DOHH2 (cell line): ENCODE measurements around the gene DLST.
"Not testable (repeated sequence)": the region's sequence is repeated elsewhere in the genome, so short reads cannot be mapped to it uniquely, and the experiment has no call there.

Experiments used
- H3F3A ChIP-seq: fragments of 200-600 bp; sonication (generic), shearing (Covaris generic); 2 replicates; pipeline ENCODE4 v1.6.0; 2016; ENCODE audit warnings: antibody characterized with exemption, mild to moderate bottlenecking; ENCODE audit not compliant: control insufficient read depth, insufficient read depth
- H3K27ac ChIP-seq: fragments of 200-600 bp; sonication (generic); 2 replicates; pipeline ENCODE4 v1.5.1; 2014; ENCODE audit warnings: low read depth, mild to moderate bottlenecking, low read length, moderate library complexity
- H3K27me3 ChIP-seq: fragments of 200-600 bp; sonication (generic); 2 replicates; pipeline ENCODE4 v1.6.1; 2014; ENCODE audit warnings: mild to moderate bottlenecking, low read length, mixed read lengths; ENCODE audit not compliant: control insufficient read depth
- H3K36me3 ChIP-seq: fragments of 200-600 bp; sonication (generic); 2 replicates; pipeline ENCODE4 v1.6.1; 2014; ENCODE audit warnings: mild to moderate bottlenecking, low read length, moderate library complexity, mixed read lengths; ENCODE audit not compliant: control insufficient read depth
- H3K4me1 ChIP-seq: fragments of 200-600 bp; sonication (generic); 2 replicates; pipeline ENCODE4 v1.6.1; 2014; ENCODE audit warnings: mild to moderate bottlenecking, low read length, mixed read lengths; ENCODE audit not compliant: control insufficient read depth
- H3K4me2 ChIP-seq: fragments of 200-600 bp; sonication (generic); 2 replicates; pipeline ENCODE4 v1.6.0; 2014; ENCODE audit warnings: mild to moderate bottlenecking, low read length, moderate library complexity
- H3K4me3 ChIP-seq: fragments of 200-600 bp; sonication (generic); 2 replicates; pipeline ENCODE4 v1.5.1; 2014; ENCODE audit warnings: mild to moderate bottlenecking, low read length, mixed read lengths
- H3K79me2 ChIP-seq: fragments of 200-600 bp; sonication (generic); 2 replicates; pipeline ENCODE4 v1.6.1; 2014; ENCODE audit warnings: mild to moderate bottlenecking, low read length, mixed read lengths; ENCODE audit not compliant: control insufficient read depth
- H3K9me2 ChIP-seq: fragments of 200-600 bp; sonication (generic); replicated peaks from 2 replicates; pipeline ENCODE4 v1.6.1; 2014; ENCODE audit warnings: mild to moderate bottlenecking, low read length, mixed read lengths; ENCODE audit not compliant: control insufficient read depth
- H3K9me3 ChIP-seq: fragments of 200-600 bp; sonication (generic); 2 replicates; pipeline ENCODE4 v1.6.1; 2014; ENCODE audit warnings: antibody characterized with exemption, low read length, mixed read lengths; ENCODE audit not compliant: control insufficient read depth, insufficient read depth
- H4K20me1 ChIP-seq: fragments of 200-600 bp; sonication (generic); 2 replicates; pipeline ENCODE4 v1.6.0; 2014; ENCODE audit warnings: low read depth, mild to moderate bottlenecking, antibody characterized with exemption, low read length, moderate library complexity; ENCODE audit not compliant: control insufficient read depth, insufficient read depth
- EZH2phosphoT487 ChIP-seq: fragments of 200-600 bp; sonication (generic); IDR thresholded peaks from 2 replicates; pipeline ENCODE4 v1.6.1; 2017; ENCODE audit warnings: borderline replicate concordance, mild to moderate bottlenecking, antibody characterized with exemption, low read length, moderate library complexity, mixed read lengths
- TF ChIP-seq, protein P1 (sequence below): fragments of 200-600 bp; sonication (generic); IDR thresholded peaks from one replicate; pipeline ENCODE4 v1.5.1; 2014; ENCODE audit warnings: antibody characterized with exemption, mild to moderate bottlenecking, low read depth, low read length; ENCODE audit not compliant: poor library complexity, severe bottlenecking

DLST gene

DNA sequence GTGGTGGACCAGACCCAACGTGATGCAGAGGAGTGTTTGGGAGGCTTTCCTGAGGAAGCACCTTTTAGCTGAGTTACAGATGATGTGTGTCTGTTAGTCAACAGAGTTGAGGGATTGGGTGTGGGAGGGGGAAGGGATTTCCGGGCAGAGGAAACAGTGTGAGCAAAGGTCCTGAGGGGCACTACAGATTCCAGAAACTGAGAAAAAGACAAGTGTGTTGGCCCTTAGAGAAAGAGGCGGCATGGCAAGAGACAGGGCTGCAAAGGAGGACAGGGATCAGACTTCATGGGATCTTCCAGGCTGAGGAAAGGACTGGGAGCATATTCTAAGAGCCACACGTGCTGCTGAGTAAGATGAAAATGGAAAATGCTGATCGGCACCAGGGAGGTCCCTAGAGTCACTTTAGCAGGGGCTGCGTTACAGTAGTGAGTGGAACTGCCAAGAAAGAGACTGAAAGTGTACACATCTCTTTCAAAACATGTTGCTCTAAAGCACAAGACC is 50.7 kb downstream of the DLST start:
- H3K4me1 ChIP-seq: peaks cover 17% of the 10 kb centered on the region
- no peak for TF ChIP-seq EZH2phosphoT487
- TF ChIP-seq, protein P1, sequence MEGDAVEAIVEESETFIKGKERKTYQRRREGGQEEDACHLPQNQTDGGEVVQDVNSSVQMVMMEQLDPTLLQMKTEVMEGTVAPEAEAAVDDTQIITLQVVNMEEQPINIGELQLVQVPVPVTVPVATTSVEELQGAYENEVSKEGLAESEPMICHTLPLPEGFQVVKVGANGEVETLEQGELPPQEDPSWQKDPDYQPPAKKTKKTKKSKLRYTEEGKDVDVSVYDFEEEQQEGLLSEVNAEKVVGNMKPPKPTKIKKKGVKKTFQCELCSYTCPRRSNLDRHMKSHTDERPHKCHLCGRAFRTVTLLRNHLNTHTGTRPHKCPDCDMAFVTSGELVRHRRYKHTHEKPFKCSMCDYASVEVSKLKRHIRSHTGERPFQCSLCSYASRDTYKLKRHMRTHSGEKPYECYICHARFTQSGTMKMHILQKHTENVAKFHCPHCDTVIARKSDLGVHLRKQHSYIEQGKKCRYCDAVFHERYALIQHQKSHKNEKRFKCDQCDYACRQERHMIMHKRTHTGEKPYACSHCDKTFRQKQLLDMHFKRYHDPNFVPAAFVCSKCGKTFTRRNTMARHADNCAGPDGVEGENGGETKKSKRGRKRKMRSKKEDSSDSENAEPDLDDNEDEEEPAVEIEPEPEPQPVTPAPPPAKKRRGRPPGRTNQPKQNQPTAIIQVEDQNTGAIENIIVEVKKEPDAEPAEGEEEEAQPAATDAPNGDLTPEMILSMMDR: no peak
- peak overlapping the region; percentile 29 for H3K4me3 ChIP-seq

DNA sequence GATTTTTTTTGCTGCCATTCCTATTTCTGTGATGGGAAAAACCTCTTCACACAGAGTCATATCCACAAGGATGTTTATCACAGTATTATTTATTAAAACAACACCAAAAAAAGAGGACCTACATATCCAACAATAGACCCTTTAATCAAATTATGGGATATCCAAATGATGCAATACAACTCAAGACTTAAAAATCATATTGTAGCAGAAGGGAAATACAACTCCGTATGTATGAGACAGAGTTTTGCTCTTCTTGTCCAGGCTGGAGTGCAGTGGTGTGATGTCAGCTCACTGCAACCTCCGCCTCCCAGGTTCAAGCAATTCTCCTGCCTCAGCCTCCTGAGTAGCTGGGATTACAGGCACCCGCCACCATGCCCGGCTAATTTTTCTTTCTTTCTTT is 51.2 kb downstream of the DLST start:
- H3K27me3 ChIP-seq: peaks cover 15% of the 10 kb centered on the region
- peaks cover 17% of the 10 kb centered on the region for H3K4me1 ChIP-seq
- H3K4me2 ChIP-seq: 0 out of 2 replicates have a peak overlapping the region, but pooled peaks have one; percentile 55
- not testable (repeated sequence) for H3K9me2 ChIP-seq, H3K79me2 ChIP-seq, H3K9me3 ChIP-seq, H4K20me1 ChIP-seq, H3K4me3 ChIP-seq, H3K36me3 ChIP-seq, H3F3A ChIP-seq, H3K27ac ChIP-seq

More for the DNA sequence above, 50.7 kb downstream of the DLST start:
- H4K20me1 ChIP-seq: no peaks in the 10 kb centered on the region
- peaks cover 17% of the 10 kb centered on the region for H3K27me3 ChIP-seq
- H3K27ac ChIP-seq: no peak overlapping the region
- H3K9me2 ChIP-seq: no peaks in the 10 kb centered on the region
- no peaks in the 10 kb centered on the region for H3K36me3 ChIP-seq
- peak overlapping the region; percentile 55 for H3K4me2 ChIP-seq
- H3K79me2 ChIP-seq: no peaks in the 10 kb centered on the region
- H3F3A ChIP-seq: peaks cover 6% of the 10 kb centered on the region; the same call in 1 of the 2 replicates
- no peaks in the 10 kb centered on the region for H3K9me3 ChIP-seq

DNA sequence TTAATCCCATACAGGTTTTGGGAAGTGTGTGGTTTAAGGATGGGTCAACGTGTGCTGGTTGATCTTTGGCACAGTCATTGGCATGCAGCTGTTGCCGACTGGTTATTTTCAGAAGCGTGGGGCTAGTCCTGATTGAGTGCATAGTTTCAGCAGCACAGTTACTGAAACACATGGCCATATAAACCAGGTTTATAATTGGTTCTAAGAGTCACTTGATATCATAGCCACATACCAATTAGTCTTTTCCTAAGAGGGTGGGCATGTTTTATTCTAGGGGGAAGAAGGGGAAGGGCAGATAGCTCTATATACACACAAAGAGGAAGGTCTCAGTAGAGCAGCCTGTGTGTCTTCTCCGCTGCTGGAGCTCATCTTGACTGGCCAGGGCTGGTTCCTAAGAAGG is 52.3 kb downstream of the DLST start:
- Histone ChIP-seq H3K9me3 (no peaks in the 10 kb centered on the region), H3F3A (peaks cover 10% of the 10 kb centered on the region; the same call in 1 of the 2 replicates), H3K27me3 (peaks cover 13% of the 10 kb centered on the region), H3K9me2 (no peaks in the 10 kb centered on the region), H3K36me3 (no peaks in the 10 kb centered on the region), H4K20me1 (no peaks in the 10 kb centered on the region), H3K4me1 (peaks cover 15% of the 10 kb centered on the region), H3K27ac (no peak overlapping the region), H3K79me2 (no peaks in the 10 kb centered on the region), H3K4me3 (no peak overlapping the region), H3K4me2 (no peak overlapping the region)
- no peak for TF ChIP-seq EZH2phosphoT487
- TF ChIP-seq, protein P1: no peak

DNA sequence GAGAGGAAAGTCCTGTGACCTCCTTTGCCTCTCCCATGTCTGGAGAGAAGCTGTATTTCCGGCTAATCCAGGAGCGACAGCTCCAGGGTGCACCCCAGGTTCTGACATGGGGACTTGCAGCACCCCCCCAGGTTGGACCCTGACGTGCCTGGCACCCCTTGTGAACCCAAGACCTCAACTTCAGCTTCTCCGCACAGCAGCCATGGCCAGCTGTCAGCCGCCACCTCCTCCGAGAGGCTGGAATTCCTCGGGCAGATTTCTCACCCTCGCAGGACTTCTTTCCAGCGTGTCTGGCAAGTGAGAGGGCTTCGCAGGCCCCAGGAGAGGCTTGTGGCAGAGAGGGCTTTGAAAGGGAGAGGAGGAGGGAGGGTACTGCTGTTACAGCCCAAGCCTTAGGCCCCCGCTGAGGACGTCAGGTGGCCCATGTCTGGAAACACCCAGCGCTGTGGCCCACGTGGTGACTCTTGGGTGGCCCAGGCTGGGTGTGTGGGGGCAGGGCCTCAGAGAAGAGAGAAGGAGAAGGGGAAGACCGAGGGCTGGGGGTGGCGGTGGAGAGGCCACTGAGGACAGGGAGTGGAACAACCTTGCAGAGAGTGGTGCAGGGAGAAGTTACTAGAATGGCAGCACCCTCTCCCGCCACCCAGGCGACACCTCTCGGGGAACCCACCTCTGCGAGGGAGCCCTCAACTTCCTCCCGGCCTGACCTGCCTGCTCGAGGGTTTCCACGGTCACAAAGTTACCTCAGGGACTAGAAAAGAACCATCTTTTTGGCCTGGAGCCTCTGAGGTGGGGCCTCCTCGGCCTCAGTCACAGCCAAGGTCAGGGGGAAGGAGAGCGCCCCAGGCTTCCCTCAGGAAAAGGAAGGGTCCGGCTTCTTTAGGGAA is 53.0 kb downstream of the DLST start:
- peaks cover 6% of the 10 kb centered on the region for H3K27me3 ChIP-seq
- no peak overlapping the region for H3K4me2 ChIP-seq
- no peak overlapping the region for H3K27ac ChIP-seq
- no peaks in the 10 kb centered on the region for H4K20me1 ChIP-seq
- H3K36me3 ChIP-seq: no peaks in the 10 kb centered on the region
- no peak for TF ChIP-seq EZH2phosphoT487
- TF ChIP-seq, protein P1: no peak
- H3K9me2 ChIP-seq: no peaks in the 10 kb centered on the region
- no peak overlapping the region for H3K4me3 ChIP-seq
- H3F3A ChIP-seq: peaks cover 9% of the 10 kb centered on the region; the same call in 1 of the 2 replicates
- H3K9me3 ChIP-seq: no peaks in the 10 kb centered on the region
- H3K79me2 ChIP-seq: no peaks in the 10 kb centered on the region
- peaks cover 13% of the 10 kb centered on the region for H3K4me1 ChIP-seq
